Common myeloid progenitor, CD34-positive (primary cell): ENCODE data around the gene NUDT4.
A peak's percentile ranks its signal among the peaks of the same experiment; 100 is the strongest.
"Not testable (repeated sequence)": the region's sequence is repeated elsewhere in the genome, so short reads cannot be mapped to it uniquely, and the experiment has no call there.

Experiments used
- CTCF ChIA-PET: fragments of 350-600 bp; sonication (Branson Sonifier 250); formaldehyde crosslinking; loops from one replicate; lab custom pipeline; 2021; ENCODE audit warnings: antibody characterized with exemption; lab: Charles Lee
- POLR2A ChIA-PET: fragments of 350-600 bp; sonication (Branson Sonifier 250); formaldehyde crosslinking; loops from one replicate; lab custom pipeline; 2021; ENCODE audit warnings: antibody characterized with exemption; lab: Charles Lee
- DNase-seq, 3 donors: peaks; one replicate each; pipeline versions ENCODE4 v3.0.0 to v3.0.0-alpha.2; 2013
- H3K27ac ChIP-seq, 2 experiments: 1 replicate in 1 of 2; 2 replicates in 1 of 2; pipeline ENCODE4 v1.7.0; 2013; ENCODE audit warnings: inconsistent platforms in 2 of 2, low read length in 2 of 2, mild to moderate bottlenecking in 2 of 2, low read depth in 1 of 2, moderate library complexity in 1 of 2; ENCODE audit not compliant: severe bottlenecking in 2 of 2, insufficient read depth in 1 of 2, poor library complexity in 1 of 2
- H3K27me3 ChIP-seq, 5 experiments: replicated peaks in 2 of 5; 1 replicate in 3 of 5; 2 replicates in 2 of 5; pipeline versions ENCODE4 v1.6.1 to v1.7.0; 2013; ENCODE audit warnings: low read length in 4 of 5, mild to moderate bottlenecking in 2 of 5, moderate library complexity in 2 of 5, inconsistent platforms in 1 of 5; ENCODE audit not compliant: insufficient read depth in 5 of 5, control insufficient read depth in 4 of 5
- H3K36me3 ChIP-seq, 4 experiments: 1 replicate in 2 of 4; 2 replicates in 2 of 4; pipeline versions ENCODE4 v1.6.1 to v1.7.0; 2013; ENCODE audit warnings: low read length in 3 of 4, control low read depth in 1 of 4, mild to moderate bottlenecking in 1 of 4; ENCODE audit not compliant: control insufficient read depth in 4 of 4, insufficient read depth in 4 of 4
- H3K4me1 ChIP-seq, 4 experiments: 1 replicate in 3 of 4; 2 replicates in 1 of 4; pipeline versions ENCODE4 v1.6.1 to v1.7.1; 2013; ENCODE audit warnings: low read length in 3 of 4, mild to moderate bottlenecking in 3 of 4, control low read depth in 1 of 4, inconsistent platforms in 1 of 4, moderate library complexity in 1 of 4; ENCODE audit not compliant: control insufficient read depth in 4 of 4, insufficient read depth in 4 of 4; ENCODE audit errors: control extremely low read depth in 1 of 4
- H3K4me3 ChIP-seq, 7 experiments: 1 replicate in 4 of 7; 2 replicates in 3 of 7; pipeline versions ENCODE4 v1.5.1 to v1.7.0; 2013; ENCODE audit warnings: mild to moderate bottlenecking in 7 of 7, low read length in 6 of 7, moderate library complexity in 6 of 7, inconsistent platforms in 2 of 7, low read depth in 2 of 7, control low read depth in 1 of 7; ENCODE audit not compliant: insufficient read depth in 4 of 7, control insufficient read depth in 1 of 7; ENCODE audit errors: extremely low read depth in 1 of 7
- H3K9me3 ChIP-seq, 5 experiments: 1 replicate in 4 of 5; 2 replicates in 1 of 5; pipeline versions ENCODE4 v1.6.1 to v1.7.1; 2013; ENCODE audit warnings: low read length in 4 of 5, mild to moderate bottlenecking in 2 of 5, inconsistent platforms in 1 of 5, low read depth in 1 of 5, moderate library complexity in 1 of 5; ENCODE audit not compliant: control insufficient read depth in 4 of 5, insufficient read depth in 2 of 5; ENCODE audit errors: control extremely low read depth in 1 of 5
- WGBS: methylation state at CpG from one replicate; pipeline ENCODE4 v1.1.5; 2013; ENCODE audit not compliant: insufficient coverage; 5-methylcytosine and 5-hydroxymethylcytosine counted together

NUDT4 gene

GRCh38 chr12:93380480-93381121 is 2.9 kb downstream of the NUDT4 start:
- CTCF ChIA-PET = interaction anchor here (0.8 to 6.3 kb wide), 17 partner anchors 8 to 595 kb away, joined by 3 to 38 read pairs (median 4); no protein-coding TSS in a partner anchor
- Histone ChIP-seq H3K9me3 (no peaks in the 10 kb centered on the region), H3K36me3 (peaks cover 0 to 4% (median 1%) of the 10 kb centered on the region in 4 experiments), H3K4me3 (peak overlapping the region in 6 of 7 experiments; percentile 36 to 98 (median 66)), H3K27me3 (no peaks in the 10 kb centered on the region), H3K4me1 (peaks cover 25 to 46% (median 32%) of the 10 kb centered on the region in 4 experiments), H3K27ac (peak overlapping the region in 1 of 2 experiments; percentile 91)
- no CpG with 5 or more reads among the region's 2 CpGs for WGBS
- peak; percentile 41 to 51 (median 47) for DNase-seq
- POLR2A ChIA-PET = interaction anchor here (0.5 to 0.8 kb wide), 3 partner anchors 11 to 1078 kb away, joined by 3 read pairs; no protein-coding TSS in a partner anchor

GRCh38 chr12:93381161-93381975 is 3.6 kb downstream of the NUDT4 start:
- WGBS = 91% methylated on average over 5 of the region's 5 CpGs
- no peak for DNase-seq
- H3K4me1 ChIP-seq = peaks cover 25 to 41% (median 31%) of the 10 kb centered on the region in 4 experiments

GRCh38 chr12:93381976-93382437 is 4.3 kb downstream of the NUDT4 start:
- H3K27me3 ChIP-seq, H3K27ac ChIP-seq, DNase-seq, H3K4me3 ChIP-seq, H3K36me3 ChIP-seq, H3K9me3 ChIP-seq, POLR2A ChIA-PET: not testable (repeated sequence)
- CTCF ChIA-PET = interaction anchor here (0.6 to 6.3 kb wide), 9 partner anchors 9 to 395 kb away, joined by 3 to 38 read pairs (median 5); no protein-coding TSS in a partner anchor
- H3K4me1 ChIP-seq = peaks cover 22 to 35% (median 27%) of the 10 kb centered on the region in 4 experiments
- WGBS = 100% methylated on average over 2 of the region's 5 CpGs

More at GRCh38 chr12:93381161-93381975, 3.6 kb downstream of the NUDT4 start:
- Histone ChIP-seq H3K27ac (peak overlapping the region in 1 of 2 experiments; percentile 52), H3K4me3 (peak overlapping the region in 5 of 7 experiments; percentile 5 to 98 (median 28)), H3K27me3 (no peaks in the 10 kb centered on the region), H3K9me3 (no peaks in the 10 kb centered on the region), H3K36me3 (peaks cover 0 to 4% (median 1%) of the 10 kb centered on the region in 4 experiments)
- CTCF ChIA-PET = interaction anchor here (0.6 to 6.3 kb wide), 18 partner anchors 8 to 596 kb away, joined by 3 to 38 read pairs (median 4); no protein-coding TSS in a partner anchor
- POLR2A ChIA-PET = interaction anchor here (0.6 to 0.8 kb wide), 2 partner anchors 12 to 1077 kb away, joined by 3 read pairs; no protein-coding TSS in a partner anchor

DNA sequence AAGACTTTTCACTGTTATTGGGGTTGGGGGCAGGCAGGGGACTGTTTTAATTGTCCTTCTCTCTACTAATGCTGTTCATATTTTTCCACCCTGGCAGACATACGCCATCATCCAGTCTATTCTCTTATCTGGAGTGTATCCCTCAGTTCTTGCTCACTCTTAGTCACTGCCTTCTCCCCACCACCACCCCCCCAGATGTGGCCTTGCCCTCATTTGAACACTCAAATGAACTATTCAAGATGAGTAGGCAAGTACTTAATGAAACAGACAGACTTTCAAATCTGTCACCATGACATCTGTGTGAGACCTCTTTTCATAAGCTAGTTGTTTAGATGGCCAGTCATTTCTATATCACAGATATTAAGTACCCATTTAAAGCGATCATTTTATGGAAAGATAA is 10.1 kb downstream of the NUDT4 start:
- no peaks in the 10 kb centered on the region for H3K9me3 ChIP-seq
- no peaks in the 10 kb centered on the region for H3K27me3 ChIP-seq
- no peak for DNase-seq
- POLR2A ChIA-PET = no interaction called here
- peaks cover 0 to 14% (median 4%) of the 10 kb centered on the region in 4 experiments for H3K36me3 ChIP-seq
- CTCF ChIA-PET = interaction anchor here (2.8 to 3.0 kb wide), 2 partner anchors 9 to 401 kb away, joined by 8 read pairs; no protein-coding TSS in a partner anchor
- WGBS = 100% methylated on average over 1 of the region's 2 CpGs
- H3K4me1 ChIP-seq = no peaks in the 10 kb centered on the region
- no peak overlapping the region for H3K4me3 ChIP-seq
- no peak overlapping the region for H3K27ac ChIP-seq

GRCh38 chr12:93390031-93390430 is 12.3 kb downstream of the NUDT4 start:
- WGBS = 100% methylated on average over 3 of the region's 5 CpGs
- peaks cover 0 to 14% (median 4%) of the 10 kb centered on the region in 4 experiments for H3K36me3 ChIP-seq
- DNase-seq = no peak
- ChIA-PET CTCF (interaction anchor here (1.6 to 3.0 kb wide), 3 partner anchors 9 to 403 kb away, joined by 3 to 16 read pairs (median 8); no protein-coding TSS in a partner anchor), POLR2A (no interaction called here)
- H3K27me3 ChIP-seq = no peaks in the 10 kb centered on the region
- no peak overlapping the region for H3K27ac ChIP-seq
- no peaks in the 10 kb centered on the region for H3K9me3 ChIP-seq
- no peak overlapping the region for H3K4me3 ChIP-seq
- H3K4me1 ChIP-seq = no peaks in the 10 kb centered on the region

GRCh38 chr12:93390549-93391297 is 13.0 kb downstream of the NUDT4 start:
- Histone ChIP-seq H3K9me3 (no peaks in the 10 kb centered on the region), H3K36me3 (peaks cover 0 to 10% (median 4%) of the 10 kb centered on the region in 4 experiments), H3K4me1 (no peaks in the 10 kb centered on the region), H3K27ac (no peak overlapping the region), H3K27me3 (no peaks in the 10 kb centered on the region), H3K4me3 (no peak overlapping the region)
- ChIA-PET CTCF (interaction anchor here (1.2 to 3.0 kb wide), 4 partner anchors 10 to 573 kb away, joined by 3 to 16 read pairs (median 6); no protein-coding TSS in a partner anchor), POLR2A (no interaction called here)
- WGBS = 100% methylated on average over 1 of the region's 5 CpGs
- DNase-seq = no peak
